Activated CD4-positive, alpha-beta T cell treated with anti-CD3 and anti-CD28 coated beads, Interleukin-2, amount 50 U/mL, for 16 hours (primary cell): ENCODE data around the gene BCKDHB.
A peak's percentile ranks its signal among the peaks of the same experiment; 100 is the strongest.
"Not testable (repeated sequence)": the region's sequence is repeated elsewhere in the genome, so short reads cannot be mapped to it uniquely, and the experiment has no call there.

Experiments
- DNase-seq: peaks from one replicate; pipeline ENCODE4 v3.0.0-alpha.2; 2020

BCKDHB gene

DNA sequence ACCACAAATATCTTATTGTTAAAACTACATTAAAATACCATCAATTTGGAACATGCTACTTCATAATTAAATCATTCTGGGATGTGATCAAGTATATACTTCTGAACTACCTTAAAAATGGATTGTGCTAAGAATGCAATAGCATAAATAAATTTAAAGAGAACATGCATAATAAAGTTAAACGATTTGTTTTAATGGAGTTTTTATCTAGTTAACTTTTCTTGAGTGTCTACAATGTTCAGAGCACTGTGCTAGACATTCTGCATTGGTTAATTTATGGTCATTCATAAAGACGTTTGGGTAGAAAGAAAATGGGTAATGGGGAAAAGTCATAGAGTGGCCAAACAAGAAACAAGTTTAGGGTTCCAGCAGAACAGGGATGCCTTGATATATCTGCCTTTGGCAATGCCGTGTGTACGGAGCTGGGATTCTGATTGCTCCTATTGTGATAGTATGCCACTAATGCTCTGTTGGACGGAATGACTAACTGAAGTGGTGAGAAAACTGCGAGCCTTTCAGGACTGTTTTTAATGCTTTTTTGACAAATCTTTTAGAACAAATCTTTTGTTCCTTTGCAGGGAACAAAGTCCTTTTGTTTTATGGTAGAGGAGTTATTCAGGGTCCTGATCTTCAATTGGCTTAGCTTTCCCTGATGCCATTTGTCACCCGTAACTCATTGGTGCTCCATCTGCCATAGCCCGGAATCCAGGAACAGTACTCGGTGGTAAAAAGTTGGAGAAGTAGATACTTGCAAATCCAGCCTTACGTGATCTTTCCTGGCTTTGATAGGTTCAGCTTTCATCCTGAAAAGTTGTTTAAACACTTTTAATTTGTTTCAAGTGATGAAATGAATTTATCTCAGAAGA lies 162.6 kb downstream of the BCKDHB start:
- DNase-seq: no peak

DNA sequence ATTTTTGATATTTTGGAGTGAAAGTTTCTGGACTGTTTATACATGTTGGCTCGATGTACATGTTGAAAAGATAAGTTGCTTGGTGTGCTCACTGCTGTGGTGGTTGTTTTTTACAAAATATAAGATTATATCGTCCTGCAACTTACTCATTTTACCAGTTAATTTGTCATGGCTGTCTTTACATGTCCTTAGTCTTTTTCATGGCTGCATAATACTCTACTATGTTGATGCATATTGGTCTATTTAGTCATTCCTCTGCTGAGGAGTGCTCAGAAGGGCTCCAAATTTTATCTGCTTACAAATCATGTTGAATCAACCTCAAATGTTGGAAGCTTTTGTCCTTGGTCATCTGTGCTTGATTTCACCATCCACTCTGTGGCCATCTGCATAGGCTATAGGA lies 164.6 kb downstream of the BCKDHB start:
- no peak for DNase-seq

DNA sequence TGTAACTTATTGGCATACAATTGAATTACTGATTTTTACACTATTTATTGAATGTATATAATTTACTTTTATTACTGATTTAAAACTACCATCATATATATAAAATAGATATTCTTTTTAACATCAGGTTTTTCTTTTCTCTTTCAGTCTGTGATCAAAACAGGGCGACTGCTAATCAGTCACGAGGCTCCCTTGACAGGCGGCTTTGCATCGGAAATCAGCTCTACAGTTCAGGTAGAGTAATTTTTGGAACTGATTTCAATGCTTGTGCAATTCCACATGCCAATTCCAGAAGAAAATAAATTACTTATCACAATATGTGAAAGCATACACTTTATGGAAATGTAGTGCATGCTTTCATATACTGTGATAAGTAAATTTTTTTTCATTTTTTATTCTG lies 166.5 kb downstream of the BCKDHB start:
- no peak for DNase-seq

DNA sequence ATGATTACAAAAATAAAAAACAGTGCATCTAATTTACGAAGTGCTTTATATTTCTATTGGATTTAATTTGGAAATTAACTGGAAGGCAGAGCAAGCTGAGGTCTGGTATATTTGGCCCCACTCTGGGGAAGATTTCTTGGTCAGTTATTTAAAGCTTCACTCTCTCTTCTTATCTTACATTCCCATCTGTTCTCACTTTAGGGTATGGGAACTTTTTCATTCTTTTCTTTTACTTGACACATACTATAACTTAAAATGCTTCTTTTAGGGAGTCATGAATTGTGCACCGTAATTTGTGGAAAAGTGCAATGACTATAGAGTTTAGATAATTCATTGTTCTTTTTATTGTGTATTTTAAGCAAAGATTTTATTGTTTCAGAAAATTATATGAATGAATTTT lies 170.4 kb downstream of the BCKDHB start:
- DNase-seq: no peak

DNA sequence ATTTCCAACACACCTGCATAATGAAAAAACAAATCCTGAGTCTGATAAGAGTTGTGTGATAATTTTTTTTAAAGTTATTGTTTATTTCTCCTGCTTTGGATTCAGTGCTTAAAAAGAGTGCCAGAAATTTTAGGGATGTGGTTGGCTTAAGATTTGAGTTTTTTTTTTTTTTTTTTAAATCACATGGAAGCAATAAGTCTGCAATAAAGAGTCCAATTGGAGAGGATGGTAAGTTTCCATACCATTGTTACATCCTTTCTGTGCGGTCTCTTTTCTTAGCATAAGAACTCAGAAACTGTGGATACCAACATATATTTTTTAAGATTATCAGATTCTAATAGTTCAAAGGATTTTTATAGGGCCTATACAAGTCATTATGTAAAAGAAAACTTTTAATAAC lies 171.0 kb downstream of the BCKDHB start:
- DNase-seq: no peak

DNA sequence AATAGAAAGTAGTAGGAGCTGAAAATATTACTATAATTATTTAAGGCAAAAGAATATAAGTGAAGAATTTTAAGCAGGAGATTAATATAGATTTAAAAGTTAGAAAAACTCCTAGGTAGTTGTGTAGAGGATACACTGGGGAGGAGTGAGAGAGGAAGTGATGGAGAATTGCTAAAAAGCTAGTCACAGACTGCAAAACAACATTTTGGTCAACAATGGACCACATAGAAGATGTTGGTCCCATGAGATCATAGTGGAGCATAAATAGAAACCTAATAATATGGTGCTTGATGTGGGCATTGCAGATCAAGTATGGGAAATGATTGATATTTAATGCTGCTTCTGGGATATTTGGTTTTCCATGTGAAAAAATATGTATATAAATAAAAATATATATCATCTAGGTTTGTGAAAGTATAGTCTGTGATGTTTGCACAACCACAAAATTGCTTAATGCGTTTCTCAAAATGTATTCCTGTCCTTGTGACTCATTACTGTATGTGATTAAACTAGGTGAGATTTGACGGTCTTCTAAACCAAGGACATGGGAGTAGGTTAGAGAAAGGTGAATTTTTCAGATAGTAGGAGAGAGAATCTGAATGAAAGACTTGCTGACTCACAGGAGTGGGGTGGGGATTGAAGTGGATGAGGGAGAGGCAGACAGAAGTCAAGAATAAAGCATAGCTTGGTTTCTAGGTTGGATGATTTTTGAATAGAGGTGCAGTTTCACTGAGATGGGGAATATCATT lies 174.0 kb downstream of the BCKDHB start:
- peak; percentile 46 for DNase-seq

DNA sequence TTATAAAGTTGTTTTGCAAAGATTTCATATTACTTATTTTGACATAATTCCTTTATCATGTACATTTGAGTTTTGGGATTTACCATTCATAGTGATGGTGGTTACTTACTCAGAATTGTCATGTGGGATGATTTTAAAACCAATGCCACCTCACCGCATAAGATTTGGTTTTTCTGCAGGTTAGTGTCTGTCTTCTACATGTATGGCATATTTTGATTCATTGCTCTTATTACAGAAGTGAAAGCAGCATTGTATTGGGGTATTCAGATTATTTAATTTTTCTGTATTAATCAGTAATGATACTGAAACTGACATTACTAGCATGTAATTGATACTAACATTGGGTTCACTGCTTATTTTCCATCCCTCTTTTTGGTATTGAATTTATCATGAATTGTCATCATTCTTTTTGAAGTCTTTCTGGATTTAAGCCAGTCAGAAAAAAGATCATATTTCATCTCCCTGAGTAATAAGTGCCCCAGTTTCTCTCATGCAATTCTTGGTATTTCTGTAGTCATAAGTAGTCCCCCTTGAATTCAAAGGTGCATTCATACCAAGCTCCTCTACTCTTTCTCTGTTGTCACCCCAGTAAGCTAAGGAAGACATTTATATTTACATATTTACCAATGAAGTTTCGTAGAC lies 176.6 kb downstream of the BCKDHB start:
- DNase-seq: peak; percentile 26

DNA sequence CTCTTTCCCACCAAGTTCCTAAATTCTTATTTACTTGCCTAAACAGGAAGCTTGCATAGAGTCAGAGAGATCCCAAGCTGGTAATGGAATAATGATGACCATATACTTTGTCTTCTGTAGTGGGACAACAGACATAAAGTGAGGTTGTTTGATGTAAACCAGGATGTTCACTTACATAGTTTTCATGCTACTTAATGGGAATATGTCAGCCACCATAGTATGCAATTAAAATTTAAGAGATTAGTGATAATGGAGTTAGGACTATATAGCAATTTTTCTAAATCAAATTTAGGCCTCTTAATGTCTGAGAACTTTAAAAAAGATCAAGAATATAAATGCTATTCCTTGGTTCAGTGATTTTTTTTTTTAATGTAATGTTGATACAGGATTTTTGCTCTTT lies 180.6 kb downstream of the BCKDHB start:
- no peak for DNase-seq

DNA sequence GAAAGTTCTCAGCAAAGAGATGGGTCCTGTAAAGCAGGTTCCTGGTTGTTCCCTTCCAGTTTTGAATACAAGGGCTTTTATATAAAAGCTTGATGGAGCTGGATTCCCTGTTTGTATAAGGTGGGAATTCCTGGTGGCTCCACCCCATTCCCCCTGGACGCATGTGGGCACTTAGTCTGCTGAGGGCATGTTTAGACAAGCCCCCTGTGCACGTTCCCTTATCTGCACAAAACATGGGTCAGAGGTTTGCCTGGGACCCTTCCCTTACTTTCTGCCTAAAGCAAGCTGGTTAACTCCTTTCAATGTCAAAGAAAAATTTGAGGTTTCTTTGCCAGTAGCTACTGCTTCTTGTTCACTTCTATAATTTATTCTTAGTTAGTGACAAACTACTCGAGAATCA lies 181.1 kb downstream of the BCKDHB start:
- DNase-seq: no peak

DNA sequence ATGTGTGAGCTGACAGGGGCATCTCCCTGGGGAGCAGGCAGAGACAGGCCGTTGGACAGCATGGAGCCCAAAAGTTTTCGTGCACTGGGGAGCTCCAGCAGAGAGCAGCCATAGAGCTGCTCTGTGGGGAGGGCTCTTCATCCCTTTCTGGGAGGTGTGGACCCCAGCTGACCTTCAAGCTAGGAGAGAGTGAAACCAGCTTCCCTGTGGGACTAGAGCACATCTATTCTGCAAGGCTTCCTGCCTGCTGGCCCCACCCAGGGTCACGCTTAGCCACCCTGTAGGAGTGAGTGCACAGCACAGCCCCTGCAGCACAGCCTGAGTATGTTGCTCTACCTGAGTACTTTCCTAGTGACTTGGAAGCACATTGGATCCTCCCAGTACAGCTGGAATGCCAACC lies 183.3 kb downstream of the BCKDHB start:
- DNase-seq: no peak

DNA sequence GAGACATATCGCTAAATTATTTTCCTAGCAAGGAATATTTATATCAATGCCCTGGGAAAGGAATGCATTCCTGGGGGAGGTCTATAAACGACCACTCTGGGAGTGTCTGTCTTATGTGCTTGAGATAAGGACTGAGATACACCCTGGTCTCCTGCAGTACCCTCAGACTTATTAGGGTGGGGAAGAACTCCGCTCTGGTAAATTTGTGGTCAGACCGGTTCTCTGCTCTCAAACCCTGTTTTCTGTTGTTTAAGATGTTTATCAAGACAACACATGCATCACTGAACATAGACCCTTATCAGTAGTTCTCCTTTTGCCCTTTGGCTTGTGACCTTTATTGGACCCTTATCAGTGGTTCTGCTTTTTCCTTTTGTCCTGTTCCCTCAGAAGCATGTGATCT lies 188.1 kb downstream of the BCKDHB start:
- DNase-seq: not testable (repeated sequence)

DNA sequence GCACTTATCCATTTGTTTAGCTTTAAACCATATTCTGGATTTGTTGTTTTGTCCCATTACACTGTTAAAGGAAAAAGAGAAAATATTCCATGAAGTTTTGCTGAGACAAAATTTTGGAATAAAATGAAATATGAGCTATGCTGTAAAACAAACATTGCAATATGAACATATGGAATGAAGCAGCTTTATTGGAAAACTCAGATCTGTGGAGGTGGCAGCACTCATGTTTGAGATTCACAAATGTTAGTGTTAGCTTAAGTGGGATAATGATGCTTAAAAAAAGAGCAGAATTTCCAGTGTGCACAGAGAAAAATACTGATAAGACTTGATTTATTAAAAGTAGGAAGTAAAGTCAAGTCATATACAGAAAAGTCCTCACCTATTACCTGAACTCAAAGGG lies 196.2 kb downstream of the BCKDHB start:
- no peak for DNase-seq

DNA sequence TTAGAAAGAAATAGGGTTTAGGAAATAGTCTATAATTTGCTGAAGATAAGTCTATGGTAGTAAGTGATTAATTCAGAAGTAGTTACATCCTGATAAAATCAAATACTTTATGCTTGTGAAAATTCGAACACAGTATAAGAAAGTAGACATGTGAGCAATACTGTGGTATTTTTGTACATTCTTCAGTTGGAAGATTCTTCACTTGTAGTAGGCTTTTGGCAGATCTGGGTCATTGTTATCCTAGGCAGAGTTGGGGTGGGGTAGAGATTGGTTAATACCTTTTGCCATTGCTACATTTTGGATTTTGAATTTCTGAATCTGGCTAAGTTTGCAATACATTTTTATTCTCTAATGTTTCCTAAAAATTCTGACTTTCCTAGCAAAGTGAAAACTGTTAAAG lies 197.5 kb downstream of the BCKDHB start:
- no peak for DNase-seq

DNA sequence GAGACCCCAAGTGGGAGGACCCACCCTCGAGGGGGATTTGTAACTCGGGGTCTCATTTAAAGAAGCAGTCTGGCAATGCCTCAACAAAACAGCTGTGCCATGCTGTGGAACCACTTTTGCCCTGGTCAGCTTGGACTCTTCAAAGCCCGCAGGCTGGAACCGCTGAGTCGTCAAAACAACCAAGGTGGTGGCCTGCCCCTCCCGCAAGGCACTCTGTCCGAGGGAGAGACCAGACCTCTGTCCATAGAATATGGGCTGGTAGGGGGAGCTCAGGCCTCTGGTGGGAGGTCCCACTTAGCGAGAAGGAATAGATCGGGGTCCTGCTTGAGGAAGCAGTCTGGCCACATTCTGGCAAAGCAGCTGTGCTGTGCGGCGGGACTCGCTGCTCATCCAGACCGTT lies 208.1 kb downstream of the BCKDHB start:
- DNase-seq: no peak

DNA sequence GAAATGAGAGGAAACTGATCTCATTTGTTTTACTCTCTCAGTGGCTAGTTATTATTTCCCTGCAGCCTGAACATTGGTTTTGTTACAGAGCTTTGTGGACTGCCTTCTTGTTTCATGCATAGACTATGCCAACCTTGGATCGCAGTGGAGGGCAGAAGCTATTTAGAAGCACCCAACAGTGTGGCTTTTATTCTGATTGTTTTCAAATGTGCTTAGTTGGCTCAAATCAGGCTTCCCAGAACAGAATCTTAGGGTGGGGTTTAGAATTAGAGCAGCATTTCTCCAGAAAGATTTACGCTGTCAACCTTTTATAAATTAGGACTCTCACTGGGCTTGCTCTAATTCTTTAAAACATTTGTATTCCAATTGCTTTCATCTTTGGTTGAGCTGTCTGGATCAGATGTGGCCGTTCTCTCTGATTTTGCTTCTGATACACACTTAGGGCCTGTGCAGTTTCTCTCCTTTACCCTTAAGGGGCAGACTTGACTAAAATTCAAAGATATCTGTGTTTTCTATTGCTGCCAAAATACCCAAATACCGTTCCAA lies 210.3 kb downstream of the BCKDHB start:
- DNase-seq: no peak

DNA sequence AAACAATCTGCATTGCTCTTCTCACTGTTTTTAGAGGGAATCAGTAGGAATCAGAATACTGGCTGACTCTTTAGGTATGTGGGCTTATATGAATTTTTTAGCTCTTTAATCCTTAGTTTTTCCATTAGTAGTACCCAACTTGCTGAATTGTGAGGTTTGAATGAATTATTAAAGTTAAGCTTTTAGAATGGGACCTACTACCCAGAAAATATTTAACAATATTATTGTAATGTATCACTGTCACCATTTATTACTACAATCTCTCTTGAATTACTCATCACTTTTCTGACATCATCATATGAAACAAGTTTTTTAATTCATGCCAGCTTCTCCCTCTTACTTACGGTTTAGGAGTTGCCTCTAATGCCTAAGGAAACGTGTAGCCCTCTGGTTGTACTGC lies 212.7 kb downstream of the BCKDHB start:
- DNase-seq: no peak

DNA sequence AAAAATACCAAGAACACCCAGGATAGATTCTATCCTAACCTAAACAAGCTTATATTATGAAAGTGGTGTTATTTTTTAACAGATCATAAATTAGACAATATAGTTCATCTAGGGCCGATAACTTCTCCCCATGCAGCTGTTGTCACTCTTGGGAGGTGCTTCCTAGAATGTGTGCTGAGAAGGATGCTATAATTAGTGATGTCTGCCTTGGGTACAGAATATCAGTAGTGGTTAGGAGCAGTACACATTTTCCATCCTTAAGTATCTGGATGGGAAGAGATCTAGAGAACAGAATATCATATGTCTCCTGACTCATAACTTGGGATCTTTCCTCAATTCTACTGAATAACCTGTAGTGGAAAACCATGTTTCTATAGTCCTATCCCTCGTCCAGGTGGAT lies 214.5 kb downstream of the BCKDHB start:
- no peak for DNase-seq

DNA sequence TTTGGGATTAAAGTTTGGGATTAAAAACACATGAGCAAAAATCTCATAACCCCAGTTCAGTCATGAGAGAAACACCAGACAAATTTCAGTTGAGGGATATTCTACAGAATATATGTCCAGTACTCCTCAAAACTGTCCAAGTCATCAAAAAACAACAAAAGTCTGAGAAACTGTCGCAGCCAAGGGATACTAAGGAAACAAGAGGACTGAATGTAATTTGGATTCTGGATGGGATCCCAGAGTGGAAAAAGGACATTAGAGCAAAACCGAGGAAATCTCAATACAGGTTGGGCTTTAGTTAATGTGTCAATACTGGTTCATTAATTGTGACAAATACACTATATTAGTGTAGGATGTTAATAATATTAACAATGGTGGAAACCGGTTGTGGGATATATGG lies 219.3 kb downstream of the BCKDHB start:
- no peak for DNase-seq

DNA sequence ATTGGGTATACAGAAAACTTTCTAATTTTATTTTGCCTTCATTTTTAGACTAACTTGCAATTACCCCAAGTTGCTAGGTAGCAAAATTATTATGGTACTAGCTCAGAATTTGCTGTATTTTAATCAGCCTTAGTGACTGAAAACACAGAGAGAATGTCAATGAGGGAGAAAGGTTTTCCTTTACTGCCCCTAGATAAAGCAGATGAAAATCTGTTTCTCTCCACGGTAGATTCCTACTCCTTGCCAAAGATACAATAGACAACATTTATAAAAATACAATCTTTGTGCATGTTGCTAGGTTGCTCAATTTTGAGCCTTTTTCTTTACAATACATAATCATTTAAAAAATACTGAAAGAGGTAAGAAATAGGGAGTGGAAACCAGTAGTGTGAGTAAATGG lies 222.2 kb downstream of the BCKDHB start:
- no peak for DNase-seq

DNA sequence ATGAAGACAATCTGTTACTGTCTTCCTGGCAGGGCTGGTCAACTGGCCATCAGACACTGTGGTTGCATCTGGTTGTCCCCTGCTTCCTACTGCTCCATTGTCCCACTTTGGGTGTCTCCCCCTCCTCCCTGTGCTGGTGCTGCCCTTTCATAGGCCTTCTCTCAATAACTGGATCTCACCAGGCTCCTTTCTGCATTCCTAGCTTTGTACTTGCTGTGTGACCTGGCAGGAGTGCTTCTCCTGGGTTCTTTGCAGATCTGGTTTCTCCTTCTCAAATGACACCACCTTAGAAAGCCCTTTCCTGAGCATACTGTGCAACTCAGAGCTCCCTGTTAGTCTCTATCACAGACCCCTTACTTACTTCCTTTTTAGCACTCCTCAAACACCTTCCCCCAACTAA lies 223.0 kb downstream of the BCKDHB start:
- no peak for DNase-seq

DNA sequence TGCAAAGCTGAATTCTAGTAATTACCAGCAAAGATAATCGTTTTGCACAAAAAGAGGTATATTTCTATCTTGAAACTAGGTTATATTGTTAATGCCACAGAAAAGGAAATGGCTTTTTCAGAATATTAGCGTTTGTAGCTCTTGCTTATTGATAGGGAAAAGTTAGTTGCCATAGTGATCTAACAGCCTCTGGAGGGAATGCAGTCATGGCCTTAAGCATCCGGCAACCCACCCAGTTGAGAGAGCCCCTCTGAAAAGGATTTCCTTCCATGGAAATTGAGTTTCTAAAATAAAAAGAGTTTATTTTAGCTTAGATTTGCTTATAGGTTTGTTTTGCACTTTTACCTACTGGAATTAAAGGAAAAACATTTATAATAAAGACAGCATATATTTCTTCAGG lies 224.5 kb downstream of the BCKDHB start:
- no peak for DNase-seq

DNA sequence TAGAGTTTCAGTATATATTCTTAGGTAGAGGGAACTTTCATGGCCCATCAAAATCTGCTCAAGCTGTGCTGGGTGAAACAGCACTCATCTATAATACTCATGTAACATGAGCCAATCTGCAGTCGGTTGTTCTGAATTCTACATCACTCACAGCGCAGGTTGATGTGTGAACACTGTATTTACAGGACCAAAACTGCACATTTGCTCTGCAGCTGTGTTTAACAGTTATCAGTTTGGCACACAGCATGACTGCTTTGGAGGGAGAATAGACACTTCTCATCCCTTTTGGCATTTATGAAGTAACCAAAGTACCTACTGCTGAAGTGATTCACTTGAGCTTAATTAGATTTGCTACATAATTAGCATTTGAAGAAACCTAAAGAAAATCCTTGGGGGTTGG lies 225.1 kb downstream of the BCKDHB start:
- no peak for DNase-seq

DNA sequence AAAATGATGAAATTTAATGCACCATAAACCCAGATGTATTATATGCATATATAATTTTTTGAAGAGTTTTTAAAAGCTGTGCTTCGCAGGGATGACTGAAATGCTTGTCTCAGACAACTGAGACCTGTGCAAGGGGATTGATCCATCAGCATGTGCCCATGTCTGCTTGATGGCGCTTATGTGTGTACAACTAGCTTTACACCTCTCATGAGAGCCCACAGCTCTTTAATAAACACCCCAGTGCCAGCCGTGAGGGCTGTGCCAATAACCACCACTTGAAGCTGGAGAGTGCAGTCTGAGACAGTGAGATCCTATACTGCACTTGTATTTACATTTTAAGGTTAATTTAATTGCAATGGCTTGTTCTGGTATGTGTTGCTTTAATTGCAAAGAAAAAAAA lies 225.5 kb downstream of the BCKDHB start:
- DNase-seq: no peak

DNA sequence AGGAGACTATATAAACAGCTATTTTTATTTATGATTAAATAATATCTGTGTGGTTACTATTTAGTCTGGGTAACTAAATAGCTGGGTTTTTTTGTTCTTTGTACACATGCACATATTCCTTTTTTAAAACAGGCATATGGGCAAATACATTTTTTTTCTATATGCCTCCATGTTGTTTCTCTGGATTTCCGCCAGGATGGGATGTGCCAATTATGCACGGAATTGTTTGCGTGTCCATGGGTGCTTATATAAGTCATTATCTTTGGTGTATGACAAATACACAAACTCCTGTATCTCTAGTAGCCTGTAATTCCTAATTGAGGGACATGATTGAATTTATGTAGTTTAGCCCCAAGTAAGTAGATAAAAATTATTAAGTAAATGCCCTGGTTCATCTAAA lies 226.9 kb downstream of the BCKDHB start:
- no peak for DNase-seq
